Hepatocyte (in vitro differentiated cells): ENCODE results near the gene ANKRD44. TPM values are rescaled to one million over a fixed set of nuclear protein-coding genes. Genes with fewer than 3 reads are reported as not detected.

Experiments used
- DNase-seq: peaks from one replicate; pipeline ENCODE4 v3.0.0-alpha.2; 2016; ENCODE audit warnings: low spot score
- H2AFZ ChIP-seq: fragments of 200-600 bp; sonication (generic); 2 replicates; pipeline ENCODE4 v1.6.0; 2016; ENCODE audit warnings: antibody characterized with exemption, mild to moderate bottlenecking
- H3K27ac ChIP-seq: fragments of 200-600 bp; sonication (generic); 2 replicates; pipeline ENCODE4 v1.5.1; 2016; ENCODE audit warnings: mild to moderate bottlenecking
- H3K27me3 ChIP-seq: fragments of 200-600 bp; sonication (generic); 2 replicates; pipeline ENCODE4 v1.6.1; 2016
- H3K36me3 ChIP-seq: fragments of 200-600 bp; sonication (generic); replicated peaks from 2 replicates; pipeline ENCODE4 v1.5.1; 2016; ENCODE audit warnings: low read depth; ENCODE audit not compliant: insufficient read depth
- H3K4me1 ChIP-seq: fragments of 200-600 bp; sonication (generic); 2 replicates; pipeline ENCODE4 v1.5.1; 2016; ENCODE audit warnings: mild to moderate bottlenecking, moderate library complexity; ENCODE audit not compliant: insufficient read depth
- H3K4me2 ChIP-seq: fragments of 200-600 bp; sonication (generic); 2 replicates; pipeline ENCODE4 v1.6.0; 2016
- H3K4me3 ChIP-seq: fragments of 200-600 bp; sonication (generic); 2 replicates; pipeline ENCODE4 v1.5.1; 2016; ENCODE audit warnings: mild to moderate bottlenecking
- H3K79me2 ChIP-seq: fragments of 200-600 bp; sonication (generic); 2 replicates; pipeline ENCODE4 v1.6.0; 2017; ENCODE audit warnings: mild to moderate bottlenecking
- H3K9me2 ChIP-seq: fragments of 200-600 bp; sonication (generic); replicated peaks from 2 replicates; pipeline ENCODE4 v1.6.0; 2017; ENCODE audit warnings: mild to moderate bottlenecking; ENCODE audit not compliant: insufficient read depth
- H3K9me3 ChIP-seq: fragments of 200-600 bp; sonication (generic); 2 replicates; pipeline ENCODE4 v1.5.1; 2016; ENCODE audit warnings: low read depth, mild to moderate bottlenecking
- H4K20me1 ChIP-seq: fragments of 200-600 bp; sonication (generic); 2 replicates; pipeline ENCODE4 v1.6.0; 2016; ENCODE audit warnings: mild to moderate bottlenecking; ENCODE audit not compliant: insufficient read depth, poor library complexity, severe bottlenecking
- CTCF ChIP-seq: fragments of 200-600 bp; sonication (generic); IDR thresholded peaks from 2 replicates; pipeline ENCODE4 v1.5.1; 2016; ENCODE audit warnings: antibody characterized with exemption, mild to moderate bottlenecking; ENCODE audit not compliant: poor library complexity
- EZH2 ChIP-seq: fragments of 200-600 bp; sonication (generic); IDR thresholded peaks from 2 replicates; pipeline ENCODE4 v1.6.1; 2016; ENCODE audit warnings: antibody characterized with exemption, mild to moderate bottlenecking, borderline replicate concordance
- EZH2phosphoT487 ChIP-seq: fragments of 200-600 bp; sonication (generic); IDR thresholded peaks from one replicate; pipeline ENCODE4 v1.6.1; 2018; ENCODE audit warnings: antibody characterized with exemption, mild to moderate bottlenecking, low read depth, moderate library complexity; ENCODE audit not compliant: unreplicated experiment, severe bottlenecking
- WGBS: methylation state at CpG from one replicate; pipeline ENCODE4 v1.1.6; 2016; ENCODE audit warnings: low lambda C conversion rate; ENCODE audit errors: missing lambda C conversion rate; 5-methylcytosine and 5-hydroxymethylcytosine counted together
- polyA plus RNA-seq: library from polyadenylated mRNA; unstranded; fragments of >200 nt; fragmentation: Nextera tagmentation; extraction: Ambion mirVana; gene quantifications from 2 replicates; pipeline ENCODE4 v1.2.1, GENCODE V29; 2016
- total RNA-seq: library from RNA; depleted of rRNA; stranded (reverse); fragments of >200 nt; gene quantifications from 2 replicates; pipeline ENCODE4 v1.2.3, GENCODE V29; 2014

The ANKRD44 gene
- total and polyA plus RNA-seq, 2 experiments from 2014 or later: 5.9 to 9.1 TPM

DNA sequence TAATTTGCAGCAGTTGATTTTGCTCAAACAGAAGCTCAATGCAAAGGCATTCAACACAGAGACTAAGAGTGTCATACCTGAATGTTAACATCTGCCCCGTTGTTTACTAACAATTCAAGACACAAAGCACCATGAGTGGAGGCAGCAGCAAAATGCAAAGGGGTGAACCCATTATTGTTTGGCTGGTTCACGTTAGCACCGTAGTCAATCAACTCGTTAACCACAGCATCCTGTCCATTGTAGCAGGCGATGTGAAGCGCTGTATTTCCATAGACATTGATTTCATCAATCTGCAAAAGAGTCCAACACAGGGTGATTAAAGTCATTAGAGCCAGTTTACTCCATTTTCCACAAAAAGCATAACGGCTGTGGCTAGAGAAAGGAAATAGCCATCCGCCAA is 189.3 kb downstream of the ANKRD44 start:
- H3K4me2 ChIP-seq: no peak overlapping the region
- H3K9me2 ChIP-seq: no peaks in the 10 kb centered on the region
- TF ChIP-seq EZH2 (no peak), EZH2phosphoT487 (no peak), CTCF (no peak)
- H3K4me3 ChIP-seq: no peak overlapping the region
- no peak overlapping the region for H2AFZ ChIP-seq
- no peak for DNase-seq
- 91% methylated on average over 8 of the region's 8 CpGs for WGBS
- H3K27me3 ChIP-seq: no peaks in the 10 kb centered on the region
- H3K9me3 ChIP-seq: no peaks in the 10 kb centered on the region
- no peaks in the 10 kb centered on the region for H3K79me2 ChIP-seq
- no peaks in the 10 kb centered on the region for H4K20me1 ChIP-seq
- no peaks in the 10 kb centered on the region for H3K4me1 ChIP-seq
- H3K27ac ChIP-seq: no peak overlapping the region
- no peaks in the 10 kb centered on the region for H3K36me3 ChIP-seq

DNA sequence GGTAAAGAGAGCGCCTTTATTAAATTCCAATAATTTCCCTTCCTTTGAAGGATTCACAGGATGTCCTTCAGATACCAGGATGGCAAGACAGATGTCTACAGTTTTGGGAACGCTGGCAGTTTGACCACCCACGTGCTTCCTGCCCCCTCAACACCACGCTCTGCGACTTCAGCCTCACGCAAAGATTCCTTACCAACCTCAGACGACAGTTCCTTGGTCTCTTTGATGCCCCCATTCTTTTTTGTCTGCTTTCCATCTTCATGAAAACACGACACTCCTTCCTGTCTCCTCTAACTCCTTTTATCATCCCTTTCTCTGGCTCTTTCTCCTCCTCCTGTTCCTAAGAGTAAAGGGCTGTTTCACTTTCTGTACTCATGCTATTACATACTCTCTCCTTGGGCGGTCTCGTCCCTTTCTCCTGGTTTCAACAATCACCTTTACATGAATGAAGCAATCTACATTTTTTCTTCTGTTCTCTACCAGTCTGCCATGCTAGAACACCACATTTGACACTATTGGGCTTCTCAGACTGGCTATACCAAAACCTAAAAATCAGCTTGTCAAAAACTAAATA is 194.2 kb downstream of the ANKRD44 start:
- no peak for DNase-seq
- Histone ChIP-seq H3K27ac (no peak overlapping the region), H3K4me1 (no peaks in the 10 kb centered on the region), H3K9me3 (no peaks in the 10 kb centered on the region), H3K79me2 (no peaks in the 10 kb centered on the region), H3K4me2 (no peak overlapping the region), H3K4me3 (no peak overlapping the region), H4K20me1 (no peaks in the 10 kb centered on the region), H3K36me3 (no peaks in the 10 kb centered on the region), H2AFZ (no peak overlapping the region), H3K9me2 (no peaks in the 10 kb centered on the region), H3K27me3 (no peaks in the 10 kb centered on the region)
- 83% methylated on average over 10 of the region's 10 CpGs for WGBS
- TF ChIP-seq EZH2 (no peak), EZH2phosphoT487 (no peak), CTCF (no peak)

DNA sequence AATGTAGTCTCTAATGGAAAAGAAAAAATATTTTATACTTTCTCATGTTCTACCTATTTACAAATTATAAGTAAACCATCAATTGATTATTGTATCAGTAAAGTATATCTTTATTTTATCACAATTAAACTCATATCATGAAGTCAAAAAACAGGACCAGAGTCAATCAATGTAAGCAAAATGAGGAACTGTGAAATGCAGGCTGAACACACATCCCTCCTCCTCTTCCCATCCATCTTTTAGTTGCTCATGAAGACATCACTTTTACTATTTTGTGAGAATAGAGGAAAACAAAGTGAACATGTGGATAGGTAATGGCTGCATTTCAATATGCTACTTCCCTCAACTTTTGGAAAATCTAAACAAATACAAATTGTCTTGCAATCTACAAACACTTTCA is 195.3 kb downstream of the ANKRD44 start:
- no peaks in the 10 kb centered on the region for H3K36me3 ChIP-seq
- no peak overlapping the region for H3K4me2 ChIP-seq
- no peaks in the 10 kb centered on the region for H3K27me3 ChIP-seq
- DNase-seq: no peak
- no peak overlapping the region for H3K4me3 ChIP-seq
- no peak overlapping the region for H3K27ac ChIP-seq
- TF ChIP-seq EZH2 (no peak), CTCF (no peak), EZH2phosphoT487 (no peak)
- no peaks in the 10 kb centered on the region for H3K4me1 ChIP-seq
- H3K9me2 ChIP-seq: no peaks in the 10 kb centered on the region
- no peak overlapping the region for H2AFZ ChIP-seq
- H4K20me1 ChIP-seq: no peaks in the 10 kb centered on the region
- no peaks in the 10 kb centered on the region for H3K79me2 ChIP-seq
- H3K9me3 ChIP-seq: no peaks in the 10 kb centered on the region

DNA sequence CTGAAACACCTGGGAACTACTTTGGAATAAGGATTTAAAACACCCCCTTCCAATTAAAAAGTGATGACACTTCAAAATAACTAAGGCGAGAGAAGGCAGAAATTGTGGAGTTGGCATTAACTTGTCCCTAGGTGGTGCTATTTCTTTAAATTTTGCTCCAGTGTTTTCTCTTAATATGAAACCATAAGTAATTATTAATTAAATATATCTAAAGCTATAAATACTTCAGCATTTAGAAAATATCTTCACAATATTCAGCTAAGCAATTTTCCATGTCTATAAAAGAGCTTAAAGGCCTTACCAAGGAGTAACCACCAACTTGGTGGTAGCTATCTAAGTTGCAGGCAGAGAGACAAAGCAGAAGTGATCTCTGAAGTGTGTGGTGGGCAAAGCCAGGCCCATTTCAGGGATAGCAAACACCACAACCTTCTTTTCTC is 197.3 kb downstream of the ANKRD44 start:
- DNase-seq: peak; percentile 42

More for the DNA sequence above, 197.3 kb downstream of the ANKRD44 start:
- Histone ChIP-seq H3K4me1 (no peaks in the 10 kb centered on the region), H3K79me2 (no peaks in the 10 kb centered on the region), H3K27ac (no peak overlapping the region), H3K36me3 (no peaks in the 10 kb centered on the region), H2AFZ (no peak overlapping the region), H4K20me1 (no peaks in the 10 kb centered on the region), H3K4me3 (no peak overlapping the region), H3K9me2 (no peaks in the 10 kb centered on the region), H3K9me3 (no peaks in the 10 kb centered on the region), H3K4me2 (no peak overlapping the region), H3K27me3 (no peaks in the 10 kb centered on the region)
- no peak for TF ChIP-seq EZH2
- peak; percentile 81 for TF ChIP-seq CTCF
- no peak for TF ChIP-seq EZH2phosphoT487
- 4% methylated on average over 1 of the region's 1 CpG for WGBS
